ENCODE measurements around the gene CCN5.

DNA sequence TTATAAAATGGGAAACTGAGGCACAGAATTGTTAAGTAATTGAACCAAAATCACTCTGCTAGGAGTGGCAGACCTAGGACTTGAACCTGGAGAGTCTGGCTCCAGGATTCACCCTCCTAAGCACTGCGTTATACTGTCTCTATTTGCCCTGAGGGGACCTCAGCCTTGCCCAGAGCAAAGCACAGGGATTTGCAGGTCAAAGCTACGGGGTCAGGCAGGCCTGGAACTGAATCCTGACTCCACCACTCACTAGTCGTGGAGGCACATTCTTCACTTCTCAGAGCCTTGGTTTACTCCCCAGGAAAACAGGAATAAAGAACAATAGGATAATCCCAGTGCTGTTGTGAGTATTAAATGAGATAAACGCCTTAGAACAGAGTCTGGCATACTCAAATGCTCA is 49.9 kb downstream of the CCN5 start:
- TF ChIP-seq, protein P1, sequence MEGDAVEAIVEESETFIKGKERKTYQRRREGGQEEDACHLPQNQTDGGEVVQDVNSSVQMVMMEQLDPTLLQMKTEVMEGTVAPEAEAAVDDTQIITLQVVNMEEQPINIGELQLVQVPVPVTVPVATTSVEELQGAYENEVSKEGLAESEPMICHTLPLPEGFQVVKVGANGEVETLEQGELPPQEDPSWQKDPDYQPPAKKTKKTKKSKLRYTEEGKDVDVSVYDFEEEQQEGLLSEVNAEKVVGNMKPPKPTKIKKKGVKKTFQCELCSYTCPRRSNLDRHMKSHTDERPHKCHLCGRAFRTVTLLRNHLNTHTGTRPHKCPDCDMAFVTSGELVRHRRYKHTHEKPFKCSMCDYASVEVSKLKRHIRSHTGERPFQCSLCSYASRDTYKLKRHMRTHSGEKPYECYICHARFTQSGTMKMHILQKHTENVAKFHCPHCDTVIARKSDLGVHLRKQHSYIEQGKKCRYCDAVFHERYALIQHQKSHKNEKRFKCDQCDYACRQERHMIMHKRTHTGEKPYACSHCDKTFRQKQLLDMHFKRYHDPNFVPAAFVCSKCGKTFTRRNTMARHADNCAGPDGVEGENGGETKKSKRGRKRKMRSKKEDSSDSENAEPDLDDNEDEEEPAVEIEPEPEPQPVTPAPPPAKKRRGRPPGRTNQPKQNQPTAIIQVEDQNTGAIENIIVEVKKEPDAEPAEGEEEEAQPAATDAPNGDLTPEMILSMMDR (IDR thresholded peaks at IDR 0.05; ENCODE audit: low read length) = no peak
- no peak for TF ChIP-seq EZH2 (IDR thresholded peaks at IDR 0.05; ENCODE audit: borderline replicate concordance, low read length)

Data from OCI-LY1 (cell line).